H9 (cell line): ENCODE results near the gene B4GALNT2. TPM values are rescaled to one million over a fixed set of nuclear protein-coding genes. Genes with fewer than 3 reads are reported as not detected.

ENCODE experiments used
- DNase-seq: peaks from one replicate; pipeline ENCODE4 v3.0.0-alpha.2; 2017
- H2AFZ ChIP-seq: one replicate; pipeline ENCODE4 v1.6.1; 2013; ENCODE audit warnings: mild to moderate bottlenecking, low read length, control low read depth, moderate library complexity
- H2AK5ac ChIP-seq: 2 replicates; pipeline ENCODE4 v1.6.1; 2013; ENCODE audit warnings: low read length, control low read depth, mixed read lengths; ENCODE audit not compliant: insufficient read length
- H2BK120ac ChIP-seq: one replicate; pipeline ENCODE4 v1.6.1; 2013; ENCODE audit warnings: low read depth, mild to moderate bottlenecking, low read length, control low read depth, inconsistent platforms; ENCODE audit not compliant: poor library complexity, severe bottlenecking
- H2BK12ac ChIP-seq: 2 replicates; pipeline ENCODE4 v1.6.1; 2013; ENCODE audit warnings: low read length, control low read depth, mixed read lengths, low read depth; ENCODE audit not compliant: insufficient read length
- H2BK15ac ChIP-seq: 2 replicates; pipeline ENCODE4 v1.6.1; 2013; ENCODE audit warnings: low read depth, low read length, control low read depth
- H2BK20ac ChIP-seq: one replicate; pipeline ENCODE4 v1.6.1; 2013; ENCODE audit warnings: low read depth, mild to moderate bottlenecking, low read length, control low read depth, inconsistent platforms; ENCODE audit not compliant: poor library complexity, severe bottlenecking
- H2BK5ac ChIP-seq: 2 replicates; pipeline ENCODE4 v1.6.1; 2013; ENCODE audit warnings: low read length, control low read depth, mixed read lengths; ENCODE audit not compliant: insufficient read length
- H3K14ac ChIP-seq: 2 replicates; pipeline ENCODE4 v1.6.1; 2013; ENCODE audit warnings: low read length, control low read depth; ENCODE audit not compliant: insufficient read depth
- H3K18ac ChIP-seq: 2 replicates; pipeline ENCODE4 v1.6.1; 2013; ENCODE audit warnings: low read depth, mild to moderate bottlenecking, mixed read lengths, low read length, control low read depth; ENCODE audit not compliant: insufficient read length
- H3K23ac ChIP-seq: 2 replicates; pipeline ENCODE4 v1.6.1; 2013; ENCODE audit warnings: low read length, control low read depth, mixed read lengths, low read depth; ENCODE audit not compliant: insufficient read length
- H3K23me2 ChIP-seq: 2 replicates; pipeline ENCODE4 v1.6.1; 2013; ENCODE audit warnings: low read depth, mild to moderate bottlenecking, mixed read lengths, low read length, control low read depth; ENCODE audit not compliant: insufficient read length, poor library complexity, severe bottlenecking
- H3K27ac ChIP-seq: 2 replicates; pipeline ENCODE4 v1.5.1; 2013; ENCODE audit warnings: low read length, control low read depth, mixed read lengths, low read depth; ENCODE audit not compliant: insufficient read length
- H3K27me3 ChIP-seq: 2 replicates; pipeline ENCODE4 v1.6.1; 2013; ENCODE audit warnings: low read length, control low read depth, inconsistent platforms; ENCODE audit not compliant: insufficient read depth
- H3K4ac ChIP-seq: 2 replicates; pipeline ENCODE4 v1.6.1; 2013; ENCODE audit warnings: low read depth, mild to moderate bottlenecking, control low read depth, inconsistent platforms, low read length, moderate library complexity
- H3K4me1 ChIP-seq: 2 replicates; pipeline ENCODE4 v1.6.1; 2013; ENCODE audit warnings: low read length, control low read depth, inconsistent platforms; ENCODE audit not compliant: insufficient read depth
- H3K4me2 ChIP-seq: 2 replicates; pipeline ENCODE4 v1.6.1; 2013; ENCODE audit warnings: low read length, control low read depth, mixed read lengths; ENCODE audit not compliant: insufficient read length, insufficient read depth
- H3K56ac ChIP-seq: 2 replicates; pipeline ENCODE4 v1.6.1; 2013; ENCODE audit warnings: low read depth, mild to moderate bottlenecking, mixed read lengths, low read length, control low read depth; ENCODE audit not compliant: insufficient read length
- H3K79me1 ChIP-seq: 2 replicates; pipeline ENCODE4 v1.6.1; 2013; ENCODE audit warnings: low read depth, mild to moderate bottlenecking, moderate library complexity, low read length, control low read depth, inconsistent platforms; ENCODE audit not compliant: insufficient read depth, poor library complexity, severe bottlenecking
- H3K79me2 ChIP-seq: 2 replicates; pipeline ENCODE4 v1.6.1; 2013; ENCODE audit warnings: low read length, control low read depth, inconsistent platforms; ENCODE audit not compliant: insufficient read depth
- H3K9ac ChIP-seq: 2 replicates; pipeline ENCODE4 v1.6.1; 2013; ENCODE audit warnings: low read length, control low read depth, mixed read lengths; ENCODE audit not compliant: insufficient read length; ENCODE audit errors: extremely low read depth
- H3K9me3 ChIP-seq: one replicate; pipeline ENCODE4 v1.6.1; 2013; ENCODE audit warnings: low read depth, low read length, inconsistent platforms; ENCODE audit not compliant: control insufficient read depth
- H3T11ph ChIP-seq: one replicate; pipeline ENCODE4 v1.6.1; 2013; ENCODE audit warnings: mild to moderate bottlenecking, low read length, control low read depth, inconsistent platforms
- H4K20me1 ChIP-seq: one replicate; pipeline ENCODE4 v1.6.1; 2013; ENCODE audit not compliant: control insufficient read depth, insufficient read length, insufficient read depth
- H4K5ac ChIP-seq: 2 replicates; pipeline ENCODE4 v1.6.1; 2013; ENCODE audit warnings: low read depth, mild to moderate bottlenecking, mixed read lengths, low read length, control low read depth; ENCODE audit not compliant: insufficient read length
- H4K8ac ChIP-seq: replicated peaks from 2 replicates; pipeline ENCODE4 v1.6.1; 2013; ENCODE audit warnings: low read length, control low read depth, mixed read lengths, low read depth; ENCODE audit not compliant: insufficient read length
- H4K91ac ChIP-seq: 2 replicates; pipeline ENCODE4 v1.6.1; 2013; ENCODE audit warnings: low read depth, mild to moderate bottlenecking, moderate library complexity, mixed read lengths, low read length, control low read depth; ENCODE audit not compliant: insufficient read length
- H3K27ac Mint-ChIP-seq, 3 experiments: 2 replicates in 2 of 3; 3 replicates in 1 of 3; pipeline ENCODE4 v1.8.0; 2020 to 2021; ENCODE audit warnings: mixed read lengths in 3 of 3, mild to moderate bottlenecking in 1 of 3, moderate library complexity in 1 of 3
- H3K27me3 Mint-ChIP-seq: 2 replicates; pipeline ENCODE4 v1.8.0; 2021; ENCODE audit warnings: low read depth, mild to moderate bottlenecking, moderate library complexity, mixed read lengths
- H3K36me3 Mint-ChIP-seq, 3 experiments: 2 replicates in 2 of 3; 3 replicates in 1 of 3; pipeline ENCODE4 v1.8.0; 2020 to 2021; ENCODE audit warnings: low read depth in 3 of 3, mixed read lengths in 3 of 3; ENCODE audit not compliant: insufficient read depth in 1 of 3
- H3K4me1 Mint-ChIP-seq, 2 experiments: 2 replicates each; pipeline ENCODE4 v1.8.0; 2020; ENCODE audit warnings: mixed read lengths in 2 of 2
- H3K4me3 Mint-ChIP-seq, 2 experiments: 2 replicates in 1 of 2; 3 replicates in 1 of 2; pipeline ENCODE4 v1.8.0; 2020 to 2021; ENCODE audit warnings: mild to moderate bottlenecking in 2 of 2, mixed read lengths in 2 of 2, moderate library complexity in 1 of 2
- H3K9me3 Mint-ChIP-seq, 2 experiments: 2 replicates in 1 of 2; 3 replicates in 1 of 2; pipeline ENCODE4 v1.8.0; 2020; ENCODE audit warnings: mild to moderate bottlenecking in 2 of 2, mixed read lengths in 2 of 2, moderate library complexity in 1 of 2
- WGBS: extraction: QIAGEN DNeasy Blood & Tissue Kit; methylation state at CpG from one replicate; pipeline ENCODE4 v1.1.7; 2013; ENCODE audit warnings: missing lambda C conversion rate, low lambda C conversion rate, mixed read lengths; ENCODE audit not compliant: insufficient read length; ENCODE audit errors: extremely low coverage; 5-methylcytosine and 5-hydroxymethylcytosine counted together
- total RNA-seq: library from RNA; stranded (reverse); gene quantifications from 2 replicates; pipeline ENCODE4 v1.2.1, GENCODE V29; 2021
- TF ChIP-seq, protein P1 (sequence below): fragments of 200-600 bp; sonication (generic); conservative IDR thresholded peaks from 3 replicates; pipeline ENCODE4 v1.8.0; 2021; ENCODE audit warnings: antibody characterized with exemption, mild to moderate bottlenecking

Gene B4GALNT2
- total RNA-seq, 1 experiment from 2014 or later = not detected

DNA sequence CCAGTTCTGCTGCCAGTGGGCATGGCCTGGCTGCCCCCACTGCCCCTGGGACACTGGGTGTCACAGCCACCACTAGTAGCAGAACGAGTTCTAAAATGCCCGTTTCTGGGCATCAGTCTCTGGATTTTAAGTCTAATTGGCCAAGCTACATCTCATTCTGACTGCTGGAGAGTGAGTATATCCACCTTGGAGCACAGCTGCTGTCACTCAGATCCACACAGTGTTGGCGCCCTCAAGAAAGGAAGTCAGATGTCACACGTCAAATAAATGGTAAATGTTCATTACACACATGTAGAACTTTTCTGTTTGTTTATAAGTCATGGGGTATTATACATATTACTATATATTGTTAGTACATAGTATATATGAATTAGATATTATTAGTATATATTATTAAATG lies 58.4 kb downstream of the B4GALNT2 start:
- no peak overlapping the region for H2BK5ac ChIP-seq
- no peak overlapping the region for H3K9ac ChIP-seq
- H3K23me2 ChIP-seq = peaks cover 6% of the 10 kb centered on the region
- H3K4me1 Mint-ChIP-seq = peaks cover 8 to 10% of the 10 kb centered on the region in 2 experiments
- no peak overlapping the region for H2BK12ac ChIP-seq
- no peak overlapping the region for H2BK20ac ChIP-seq
- H3K9me3 ChIP-seq = no peaks in the 10 kb centered on the region
- H2BK15ac ChIP-seq = no peak overlapping the region
- H2AFZ ChIP-seq = no peak overlapping the region
- H3K56ac ChIP-seq = no peak overlapping the region
- no peak overlapping the region for H3K27ac Mint-ChIP-seq
- no peak overlapping the region for H4K91ac ChIP-seq
- no peaks in the 10 kb centered on the region for H3K79me2 ChIP-seq
- no peak overlapping the region for H3K4ac ChIP-seq
- no peaks in the 10 kb centered on the region for H3K79me1 ChIP-seq
- no peak overlapping the region for H4K8ac ChIP-seq
- no peaks in the 10 kb centered on the region for H3K27me3 ChIP-seq
- peaks cover 1 to 5% (median 4%) of the 10 kb centered on the region in 3 experiments; a peak in 5 of 7 replicates for H3K36me3 Mint-ChIP-seq
- peak overlapping the region; percentile 45 to 72 for H3K4me3 Mint-ChIP-seq
- H3K4me2 ChIP-seq = no peak overlapping the region
- DNase-seq = no peak
- TF ChIP-seq, protein P1, sequence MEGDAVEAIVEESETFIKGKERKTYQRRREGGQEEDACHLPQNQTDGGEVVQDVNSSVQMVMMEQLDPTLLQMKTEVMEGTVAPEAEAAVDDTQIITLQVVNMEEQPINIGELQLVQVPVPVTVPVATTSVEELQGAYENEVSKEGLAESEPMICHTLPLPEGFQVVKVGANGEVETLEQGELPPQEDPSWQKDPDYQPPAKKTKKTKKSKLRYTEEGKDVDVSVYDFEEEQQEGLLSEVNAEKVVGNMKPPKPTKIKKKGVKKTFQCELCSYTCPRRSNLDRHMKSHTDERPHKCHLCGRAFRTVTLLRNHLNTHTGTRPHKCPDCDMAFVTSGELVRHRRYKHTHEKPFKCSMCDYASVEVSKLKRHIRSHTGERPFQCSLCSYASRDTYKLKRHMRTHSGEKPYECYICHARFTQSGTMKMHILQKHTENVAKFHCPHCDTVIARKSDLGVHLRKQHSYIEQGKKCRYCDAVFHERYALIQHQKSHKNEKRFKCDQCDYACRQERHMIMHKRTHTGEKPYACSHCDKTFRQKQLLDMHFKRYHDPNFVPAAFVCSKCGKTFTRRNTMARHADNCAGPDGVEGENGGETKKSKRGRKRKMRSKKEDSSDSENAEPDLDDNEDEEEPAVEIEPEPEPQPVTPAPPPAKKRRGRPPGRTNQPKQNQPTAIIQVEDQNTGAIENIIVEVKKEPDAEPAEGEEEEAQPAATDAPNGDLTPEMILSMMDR = no peak
- H4K5ac ChIP-seq = no peak overlapping the region
- no peak overlapping the region for H3K18ac ChIP-seq
- peaks cover 5% of the 10 kb centered on the region for H3K27me3 Mint-ChIP-seq
- no peak overlapping the region for H3T11ph ChIP-seq
- no peak overlapping the region for H3K14ac ChIP-seq
- peaks cover 5 to 6% of the 10 kb centered on the region in 2 experiments for H3K9me3 Mint-ChIP-seq
- no peak overlapping the region for H3K23ac ChIP-seq
- no peaks in the 10 kb centered on the region for H4K20me1 ChIP-seq
- H3K4me1 ChIP-seq = no peaks in the 10 kb centered on the region; the same call in 1 of the 2 replicates
- H2AK5ac ChIP-seq = no peak overlapping the region
- no peak overlapping the region for H3K27ac ChIP-seq
- no CpG with 5 or more reads among the region's 4 CpGs for WGBS
- no peak overlapping the region for H2BK120ac ChIP-seq
